Gastrocnemius medialis (tissue), 4 donors: ENCODE results near the gene MYL7.

ENCODE experiments used
- CTCF ChIP-seq, 5 experiments: fragments of 450-650 bp in 3 of 5; fragments of 200-600 bp in 2 of 5; sonication (generic) in 2 of 5; IDR thresholded peaks in 4 of 5; conservative IDR thresholded peaks in 1 of 5; 1 replicate in 4 of 5; 2 replicates in 1 of 5; pipeline ENCODE4 v1.5.1; 2016 to 2019; ENCODE audit warnings: antibody characterized with exemption in 5 of 5, mild to moderate bottlenecking in 3 of 5, moderate library complexity in 3 of 5
- POLR2A ChIP-seq, 2 donors: fragments of 450-650 bp; IDR thresholded peaks; one replicate each; pipeline ENCODE4 v1.6.1; 2017; ENCODE audit warnings: antibody characterized with exemption in 2 of 2, mild to moderate bottlenecking in 2 of 2, moderate library complexity in 2 of 2

GRCh38 chr7:44094365-44094764, 46.8 kb downstream of the MYL7 start:
- TF ChIP-seq CTCF (IDR thresholded peaks at IDR 0.05 in 4 of 5, conservative IDR thresholded peaks at IDR 0.05 in 1 of 5) (no peak), POLR2A (IDR thresholded peaks at IDR 0.05) (no peak)
